ENCODE measurements around the gene VPS26B.

DNA sequence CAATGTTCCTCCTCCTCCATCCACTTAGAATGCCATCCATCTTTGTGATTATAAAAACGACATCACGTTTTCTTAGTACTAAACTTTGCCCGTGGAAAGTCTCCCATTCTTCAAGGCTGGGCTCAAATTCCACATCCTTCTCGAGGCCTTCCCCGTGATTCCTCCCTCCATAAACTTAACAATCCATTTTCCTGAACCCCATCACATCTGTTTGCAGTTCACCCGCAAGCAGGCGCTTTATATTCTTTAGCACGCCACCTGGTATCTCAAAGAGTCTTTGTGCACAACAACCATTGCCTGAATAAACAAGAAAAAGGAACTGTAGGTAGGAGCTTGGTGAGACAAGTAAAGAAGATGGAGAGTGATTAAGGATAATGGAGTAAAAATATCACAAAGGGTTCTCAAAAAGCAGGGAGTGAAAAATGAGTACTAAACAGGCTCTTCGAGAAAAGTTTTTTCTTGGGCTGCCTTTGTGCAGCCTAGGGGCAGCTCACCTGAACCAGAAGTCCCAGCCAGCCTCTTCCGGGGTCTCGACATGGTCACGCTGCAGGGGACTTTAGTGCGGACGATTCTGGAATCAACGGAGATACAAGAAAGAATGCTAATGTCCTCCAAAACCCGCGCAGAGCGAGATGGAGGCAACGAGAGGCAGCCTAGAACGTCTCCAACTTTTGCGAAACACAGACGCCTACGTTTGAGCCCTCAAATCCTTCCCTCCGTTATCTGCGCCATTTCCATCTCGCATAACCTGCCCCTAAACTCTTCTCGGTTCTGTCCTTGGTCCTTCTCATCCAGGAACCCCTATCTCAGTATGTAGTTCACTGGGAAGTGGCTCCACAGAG, 28.1 kb downstream of the VPS26B start:
- TF ChIP-seq CHD1 (IDR thresholded peaks at IDR 0.05; ENCODE audit: low read length), result no peak
- no peak for TF ChIP-seq KAT2B (IDR thresholded peaks at IDR 0.05; ENCODE audit: low read depth, low read length)
- TF ChIP-seq CC2D1A (IDR thresholded peaks at IDR 0.05), result no peak
- TF ChIP-seq ZBTB49 (CRISPR knock-in tag; IDR thresholded peaks at IDR 0.05; ENCODE audit: borderline replicate concordance), result no peak
- no peak for TF ChIP-seq POLR2A (conservative IDR thresholded peaks at IDR 0.05)
- TF ChIP-seq, protein P1, sequence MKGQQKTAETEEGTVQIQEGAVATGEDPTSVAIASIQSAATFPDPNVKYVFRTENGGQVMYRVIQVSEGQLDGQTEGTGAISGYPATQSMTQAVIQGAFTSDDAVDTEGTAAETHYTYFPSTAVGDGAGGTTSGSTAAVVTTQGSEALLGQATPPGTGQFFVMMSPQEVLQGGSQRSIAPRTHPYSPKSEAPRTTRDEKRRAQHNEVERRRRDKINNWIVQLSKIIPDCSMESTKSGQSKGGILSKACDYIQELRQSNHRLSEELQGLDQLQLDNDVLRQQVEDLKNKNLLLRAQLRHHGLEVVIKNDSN (CRISPR knock-in tag; IDR thresholded peaks at IDR 0.05), result no peak
- TF ChIP-seq UBTF (IDR thresholded peaks at IDR 0.05; ENCODE audit: borderline replicate concordance in 1 of 2, low read depth in 2 of 2, low read length in 2 of 2), result no peak
- no peak for TF ChIP-seq GABPA (tag; conservative IDR thresholded peaks at IDR 0.05; ENCODE audit: low read depth)

All from K562 (cell line).